Forelimb muscle (tissue), 1 donor: ENCODE results near the gene KRT8. TPM values are rescaled to one million over a fixed set of nuclear protein-coding genes. Genes with fewer than 3 reads are reported as not detected.

Experiments
- DNase-seq: peaks from one replicate; pipeline ENCODE4 v3.0.0-alpha.2; 2013; ENCODE audit warnings: low read depth
- polyA plus RNA-seq: library from polyadenylated mRNA; unstranded; fragments of 120-200 nt; gene quantifications from one replicate; pipeline ENCODE4 v1.2.1, GENCODE V29; 2013; ENCODE audit not compliant: insufficient read length

The KRT8 gene
- polyA plus RNA-seq, 1 donor, result 3.2 TPM

DNA sequence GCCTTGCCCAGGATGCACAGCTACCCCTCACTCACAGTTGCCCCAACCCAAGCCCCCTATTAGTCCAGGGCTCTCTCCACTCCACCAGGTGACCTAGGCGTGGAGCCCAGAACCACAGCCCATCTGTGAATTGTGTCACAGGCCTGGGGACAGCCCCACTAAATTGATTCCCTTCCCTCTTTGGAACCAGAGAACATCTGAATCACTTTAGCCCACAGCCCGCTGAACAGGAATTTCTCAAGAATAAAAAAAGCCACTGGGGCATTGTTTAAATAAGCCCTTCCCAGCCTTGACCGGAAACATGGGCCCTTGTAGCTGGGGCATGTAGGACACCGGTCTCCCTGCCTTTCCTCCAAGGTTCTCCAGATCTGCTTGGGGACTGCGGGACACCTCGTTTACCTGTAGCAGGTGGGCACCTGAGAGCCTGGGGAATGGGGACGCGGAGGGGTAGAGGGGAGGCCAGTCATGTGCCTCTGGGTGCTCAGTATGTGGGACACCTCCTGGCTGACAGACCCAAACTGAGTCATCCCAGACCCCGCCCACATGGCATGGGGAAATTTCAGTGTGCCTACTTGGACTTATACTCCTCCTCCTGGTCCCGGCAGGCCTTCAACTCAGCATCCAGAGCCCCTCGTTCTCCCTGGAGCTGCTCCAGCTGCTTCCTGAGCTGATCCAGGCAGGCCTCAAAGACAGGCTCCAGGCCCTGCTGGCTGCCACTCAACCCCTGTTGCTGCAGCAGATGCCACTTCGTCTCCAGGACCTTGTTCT lies 57.4 kb downstream of the KRT8 start:
- DNase-seq, result no peak

Other genes starting within 250 kb of the KRT8 start
- gene KRT1, start 224.7 kb downstream of the KRT8 start, polyA plus RNA-seq, result 1.0 TPM
- gene KRT77, start 201.6 kb downstream of the KRT8 start, polyA plus RNA-seq, result not detected
- not detected for gene KRT76, start 127.7 kb downstream of the KRT8 start, polyA plus RNA-seq
- gene KRT3, start 109.0 kb downstream of the KRT8 start, polyA plus RNA-seq, result not detected
- not detected for gene KRT4, start 91.0 kb downstream of the KRT8 start, polyA plus RNA-seq
- gene KRT79, start 70.8 kb downstream of the KRT8 start, polyA plus RNA-seq, result not detected
- gene KRT78, start 56.1 kb downstream of the KRT8 start, polyA plus RNA-seq, result not detected
- 4.0 TPM for gene KRT18, start 44.0 kb upstream of the KRT8 start, polyA plus RNA-seq
- gene EIF4B, start 101.4 kb upstream of the KRT8 start, polyA plus RNA-seq, result 449 TPM
- 97.9 TPM for gene TNS2, start 145.0 kb upstream of the KRT8 start, polyA plus RNA-seq
- gene SPRYD3, start 174.3 kb upstream of the KRT8 start, polyA plus RNA-seq, result 18.4 TPM
- 59.2 TPM for gene IGFBP6, start 192.6 kb upstream of the KRT8 start, polyA plus RNA-seq
- 0.11 TPM for gene SOAT2, start 198.4 kb upstream of the KRT8 start, polyA plus RNA-seq